Esophagus muscularis mucosa (tissue), 4 donors: Measurements from ENCODE around the gene RAI14. TPM values are rescaled to one million over a fixed set of nuclear protein-coding genes. Genes with fewer than 3 reads are reported as not detected.

Experiments used
- DNase-seq: peaks from one replicate; pipeline ENCODE4 v3.0.0-alpha.2; 2017; ENCODE audit errors: extremely low spot score
- H3K27ac ChIP-seq, 4 donors: fragments of 200-600 bp; sonication (generic); replicated peaks in 1 of 4; 1 replicate in 3 of 4; 2 replicates in 1 of 4; pipeline ENCODE4 v1.5.1; 2016 to 2019; ENCODE audit warnings: mild to moderate bottlenecking in 1 of 4
- H3K27me3 ChIP-seq, 4 donors: fragments of 200-600 bp; sonication (generic); one replicate each; pipeline versions ENCODE4 v1.5.1 to v1.6.0; 2016 to 2019
- H3K36me3 ChIP-seq, 4 donors: fragments of 200-600 bp; sonication (generic); one replicate each; pipeline ENCODE4 v1.5.1; 2016 to 2019
- H3K4me1 ChIP-seq, 4 donors: fragments of 200-600 bp; sonication (generic); one replicate each; pipeline ENCODE4 v1.5.1; 2016 to 2019
- H3K4me3 ChIP-seq, 4 donors: fragments of 200-600 bp; sonication (generic); 1 replicate in 2 of 4; 2 replicates in 2 of 4; pipeline ENCODE4 v1.5.1; 2016 to 2019; ENCODE audit warnings: mild to moderate bottlenecking in 4 of 4, moderate library complexity in 1 of 4
- H3K9me3 ChIP-seq, 4 donors: fragments of 200-600 bp; sonication (generic); 1 replicate in 3 of 4; 2 replicates in 1 of 4; pipeline ENCODE4 v1.5.1; 2016 to 2019
- EP300 ChIP-seq: sonication (generic); formaldehyde crosslinking; IDR thresholded peaks from one replicate; pipeline ENCODE4 v1.6.1; 2017; ENCODE audit warnings: antibody characterized with exemption
- POLR2A ChIP-seq: fragments of 450-650 bp; IDR thresholded peaks from one replicate; pipeline ENCODE4 v1.6.1; 2017; ENCODE audit warnings: antibody characterized with exemption, moderate library complexity, mild to moderate bottlenecking, low read depth
- POLR2AphosphoS5 ChIP-seq, 2 donors: sonication (generic); formaldehyde crosslinking; IDR thresholded peaks; one replicate each; pipeline ENCODE4 v1.6.1; 2017; ENCODE audit warnings: antibody characterized with exemption in 2 of 2
- WGBS: methylation state at CpG from one replicate; pipeline ENCODE4 v1.1.5; 2018; 5-methylcytosine and 5-hydroxymethylcytosine counted together
- intact Hi-C: fragments of 100-400 bp; cut with DNase I; formaldehyde crosslinking; loops from one replicate; pipeline ENCODE4 v1.15.1; 2023
- total RNA-seq, 4 donors: library from RNA; depleted of rRNA; stranded (reverse); fragments of >200 nt; gene quantifications; one replicate each; pipeline versions ENCODE4 v1.1.0 to v1.2.1, GENCODE V29; 2016
- TF ChIP-seq, protein P1 (sequence below), 3 experiments: fragments of 200-600 bp in 2 of 3; fragments of 450-650 bp in 1 of 3; sonication (generic) in 2 of 3; IDR thresholded peaks; one replicate each; pipeline ENCODE4 v1.5.1; 2017 to 2019; ENCODE audit warnings: antibody characterized with exemption in 3 of 3, mild to moderate bottlenecking in 2 of 3, moderate library complexity in 1 of 3

The RAI14 gene
- total RNA-seq, 4 donors from 2014 or later, result 57.3 to 76.4 (median 68.1) TPM

DNA sequence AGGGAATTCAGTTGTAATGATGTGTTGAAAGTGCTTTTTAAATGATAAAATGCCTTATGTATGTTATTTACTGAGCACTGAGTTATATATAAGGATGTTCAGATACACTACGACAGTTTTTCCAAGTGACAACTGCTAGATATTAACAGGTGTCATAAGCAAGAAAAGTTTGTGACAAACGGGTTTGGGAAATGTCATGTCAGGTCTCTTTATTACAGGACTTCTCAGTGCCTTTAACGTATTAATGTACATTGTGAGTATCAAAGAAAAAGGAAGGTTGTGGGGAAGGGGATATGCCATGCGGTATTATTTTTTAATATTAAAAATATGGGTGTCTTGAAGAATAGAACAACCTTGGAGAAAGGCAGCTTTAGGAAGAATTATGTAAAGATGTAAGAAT, 56.4 kb downstream of the RAI14 start:
- WGBS, result 96% methylated on average over 4 of the region's 4 CpGs
- Histone ChIP-seq H3K4me1 (peaks cover 4 to 39% (median 32%) of the 10 kb centered on the region in 4 donors), H3K36me3 (no peaks in the 10 kb centered on the region), H3K27ac (no peak overlapping the region), H3K27me3 (no peaks in the 10 kb centered on the region), H3K4me3 (no peak overlapping the region), H3K9me3 (no peaks in the 10 kb centered on the region)
- no peak for DNase-seq
- intact Hi-C loops, result no loop called here
- TF ChIP-seq POLR2A, result no peak
- no peak for TF ChIP-seq POLR2AphosphoS5 (IDR thresholded peaks at IDR 0.05)

DNA sequence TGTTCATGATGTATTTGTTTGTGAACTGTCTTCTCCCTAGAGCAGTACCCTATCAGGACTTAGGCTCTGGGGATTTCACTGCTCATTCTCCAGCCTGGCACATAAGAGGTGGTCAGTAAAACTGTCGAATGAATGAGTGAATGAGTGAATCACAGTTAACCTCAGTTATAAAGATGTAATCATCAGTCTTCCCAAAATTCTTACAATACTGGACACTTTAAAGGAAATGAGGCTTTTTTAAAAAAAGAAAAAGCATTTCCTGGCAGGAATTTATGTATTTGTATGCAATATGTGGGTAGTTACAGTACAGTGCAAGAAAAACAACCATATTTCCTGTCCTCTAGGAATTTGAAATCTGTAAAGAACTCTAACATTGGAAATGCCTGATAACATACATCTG, 59.6 kb downstream of the RAI14 start:
- intact Hi-C loops, result no loop called here
- Histone ChIP-seq H3K36me3 (no peaks in the 10 kb centered on the region), H3K9me3 (no peaks in the 10 kb centered on the region), H3K27me3 (no peaks in the 10 kb centered on the region), H3K27ac (no peak overlapping the region), H3K4me3 (no peak overlapping the region), H3K4me1 (peaks cover 5 to 29% (median 26%) of the 10 kb centered on the region in 4 donors)
- TF ChIP-seq EP300, result no peak
- TF ChIP-seq POLR2A, result no peak
- TF ChIP-seq POLR2AphosphoS5 (IDR thresholded peaks at IDR 0.05), result no peak
- TF ChIP-seq, protein P1, sequence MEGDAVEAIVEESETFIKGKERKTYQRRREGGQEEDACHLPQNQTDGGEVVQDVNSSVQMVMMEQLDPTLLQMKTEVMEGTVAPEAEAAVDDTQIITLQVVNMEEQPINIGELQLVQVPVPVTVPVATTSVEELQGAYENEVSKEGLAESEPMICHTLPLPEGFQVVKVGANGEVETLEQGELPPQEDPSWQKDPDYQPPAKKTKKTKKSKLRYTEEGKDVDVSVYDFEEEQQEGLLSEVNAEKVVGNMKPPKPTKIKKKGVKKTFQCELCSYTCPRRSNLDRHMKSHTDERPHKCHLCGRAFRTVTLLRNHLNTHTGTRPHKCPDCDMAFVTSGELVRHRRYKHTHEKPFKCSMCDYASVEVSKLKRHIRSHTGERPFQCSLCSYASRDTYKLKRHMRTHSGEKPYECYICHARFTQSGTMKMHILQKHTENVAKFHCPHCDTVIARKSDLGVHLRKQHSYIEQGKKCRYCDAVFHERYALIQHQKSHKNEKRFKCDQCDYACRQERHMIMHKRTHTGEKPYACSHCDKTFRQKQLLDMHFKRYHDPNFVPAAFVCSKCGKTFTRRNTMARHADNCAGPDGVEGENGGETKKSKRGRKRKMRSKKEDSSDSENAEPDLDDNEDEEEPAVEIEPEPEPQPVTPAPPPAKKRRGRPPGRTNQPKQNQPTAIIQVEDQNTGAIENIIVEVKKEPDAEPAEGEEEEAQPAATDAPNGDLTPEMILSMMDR (IDR thresholded peaks at IDR 0.05), result no peak
- DNase-seq, result no peak
- WGBS, result 87% methylated on average over 1 of the region's 1 CpG

DNA sequence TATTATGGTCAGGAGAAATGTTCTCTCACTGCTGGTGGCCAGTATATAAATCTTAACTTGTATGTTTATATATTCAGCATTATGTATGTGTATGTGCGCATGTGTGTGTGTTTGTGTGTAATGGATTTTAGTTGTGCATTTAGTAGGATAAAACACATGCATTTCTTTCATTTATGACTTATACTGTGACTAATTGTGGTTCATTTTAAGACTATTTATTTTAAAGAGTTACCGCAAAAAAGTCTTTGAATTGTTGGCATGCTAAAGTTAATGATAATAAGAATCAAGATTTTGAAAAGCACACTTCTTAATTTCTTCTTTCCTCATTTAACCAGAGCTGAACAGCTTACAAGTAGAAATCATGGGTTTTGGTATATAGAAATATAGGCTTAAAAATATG, 60.9 kb downstream of the RAI14 start:
- Histone ChIP-seq H3K27me3 (no peaks in the 10 kb centered on the region), H3K27ac (peak overlapping the region; percentile 55 to 61 (median 58)), H3K36me3 (no peaks in the 10 kb centered on the region), H3K4me1 (peaks cover 5 to 27% (median 25%) of the 10 kb centered on the region in 4 donors), H3K9me3 (no peaks in the 10 kb centered on the region), H3K4me3 (no peak overlapping the region)
- WGBS, result 75% methylated on average over 2 of the region's 2 CpGs
- intact Hi-C loops, result no loop called here
- DNase-seq, result no peak
- TF ChIP-seq, protein P1 (IDR thresholded peaks at IDR 0.05), result no peak
- TF ChIP-seq EP300, result no peak
- TF ChIP-seq POLR2A, result no peak
- TF ChIP-seq POLR2AphosphoS5 (IDR thresholded peaks at IDR 0.05), result no peak

DNA sequence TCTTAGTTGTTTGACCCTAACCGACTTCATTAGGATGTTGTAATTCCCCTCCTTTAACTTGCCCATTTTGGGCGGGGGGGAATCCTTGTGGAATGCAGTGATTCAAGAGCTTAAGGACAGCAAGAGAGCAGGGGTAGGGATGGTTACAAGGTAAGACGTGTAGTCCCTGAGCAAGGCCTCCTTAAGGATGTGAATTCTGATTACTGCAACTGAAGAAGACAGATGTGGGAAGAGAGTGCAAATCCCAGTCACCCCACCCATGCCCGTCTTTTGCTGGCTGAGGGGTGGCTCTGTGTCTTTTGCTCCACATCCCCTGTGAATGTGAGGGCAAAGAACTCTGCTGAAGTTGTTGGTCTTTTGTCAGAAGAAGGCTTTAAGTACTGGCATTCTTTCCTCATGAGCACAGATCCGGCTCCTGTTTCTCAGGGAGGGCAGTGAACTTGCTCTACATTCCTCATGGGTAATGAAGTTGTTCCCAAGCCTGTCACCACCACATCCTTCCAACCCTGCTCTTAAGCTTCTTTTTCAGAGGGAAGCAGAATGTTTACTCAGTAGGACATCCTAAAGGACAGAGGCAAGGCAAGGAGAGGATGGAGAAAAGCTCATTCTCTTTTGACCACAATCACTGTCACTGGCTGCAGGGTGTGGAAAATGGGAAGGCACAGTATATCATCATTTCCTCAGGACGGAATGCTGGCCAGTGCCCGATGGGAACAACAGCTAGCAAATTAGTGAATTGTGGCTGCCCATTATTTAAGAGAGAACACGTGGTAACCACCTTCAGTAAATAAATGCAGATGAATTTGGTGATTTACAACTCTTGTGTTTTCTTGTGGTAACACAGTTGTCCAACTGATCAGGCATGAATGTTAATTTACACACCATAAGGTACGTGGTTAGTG, 61.5 kb downstream of the RAI14 start:
- 72% methylated on average over 9 of the region's 9 CpGs for WGBS
- DNase-seq, result no peak
- Histone ChIP-seq H3K9me3 (no peaks in the 10 kb centered on the region), H3K4me1 (peaks cover 5 to 27% (median 25%) of the 10 kb centered on the region in 4 donors), H3K27me3 (no peaks in the 10 kb centered on the region), H3K36me3 (no peaks in the 10 kb centered on the region), H3K4me3 (no peak overlapping the region), H3K27ac (peak overlapping the region; percentile 55 to 61 (median 58))
- no peak for TF ChIP-seq POLR2A
- TF ChIP-seq, protein P1 (IDR thresholded peaks at IDR 0.05), result no peak
- peak; percentile 24 to 44 for TF ChIP-seq POLR2AphosphoS5 (IDR thresholded peaks at IDR 0.05)
- TF ChIP-seq EP300, result no peak
- intact Hi-C loops, result no loop called here

DNA sequence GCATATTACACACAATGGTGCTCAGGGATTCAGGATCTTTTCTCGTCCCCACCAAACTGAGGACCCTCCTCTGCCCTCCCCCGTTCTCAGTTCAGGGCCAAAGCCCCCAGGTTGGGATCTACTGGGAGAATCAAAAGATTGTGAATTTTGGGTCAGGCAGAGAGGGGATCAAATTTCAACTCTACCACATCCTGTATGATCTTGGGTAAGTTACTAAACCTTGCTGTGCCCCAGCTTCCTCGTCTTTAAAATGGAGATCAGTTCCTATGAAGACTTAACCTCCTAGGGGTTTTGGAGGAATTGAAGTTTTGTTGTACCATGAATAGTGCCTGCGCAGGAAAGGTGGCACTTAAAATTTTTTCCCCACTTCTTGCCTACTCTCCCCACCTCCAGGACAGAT, 62.4 kb downstream of the RAI14 start:
- no peak for DNase-seq
- Histone ChIP-seq H3K27me3 (no peaks in the 10 kb centered on the region), H3K27ac (peak overlapping the region in 3 of 4 donors; percentile 55 to 61 (median 60)), H3K4me3 (no peak overlapping the region), H3K36me3 (no peaks in the 10 kb centered on the region), H3K9me3 (no peaks in the 10 kb centered on the region), H3K4me1 (peaks cover 5 to 27% (median 25%) of the 10 kb centered on the region in 4 donors)
- WGBS, result 75% methylated on average over 4 of the region's 4 CpGs
- intact Hi-C loops, result no loop called here
- TF ChIP-seq, protein P1 (IDR thresholded peaks at IDR 0.05), result no peak
- no peak for TF ChIP-seq EP300
- TF ChIP-seq POLR2AphosphoS5 (IDR thresholded peaks at IDR 0.05), result no peak
- TF ChIP-seq POLR2A, result no peak
